ENCODE results near the gene C1QTNF8. TPM values are rescaled to one million over a fixed set of nuclear protein-coding genes. Genes with fewer than 3 reads are reported as not detected.

Gene C1QTNF8
- total and polyA plus RNA-seq, 2 of the 8 experiments (the other 6 are each of a cell fraction or from before 2014, with no cell fraction given) = not detected

DNA sequence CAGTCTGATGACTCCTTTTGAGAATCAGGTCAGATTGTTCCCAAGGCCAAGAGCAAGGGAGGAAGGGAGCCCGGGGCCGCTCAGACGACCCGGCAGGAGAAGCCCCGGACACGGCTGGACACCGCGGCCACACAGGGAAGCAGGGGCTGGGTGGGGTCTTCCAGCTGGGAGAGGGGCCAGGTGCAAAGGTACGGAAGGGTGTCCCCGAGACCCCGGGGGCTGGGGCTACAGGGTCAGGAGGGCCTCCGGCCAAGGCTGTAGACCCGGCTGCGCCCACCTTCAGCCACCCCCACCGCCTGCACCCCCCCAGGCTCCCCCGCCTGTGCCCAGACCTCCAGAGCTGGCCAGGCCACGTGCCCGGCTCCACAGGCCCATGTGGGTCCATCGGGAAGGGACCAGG lies 21.9 kb upstream of the C1QTNF8 start:
- Histone ChIP-seq H3K56ac (replicated peaks; ENCODE audit: insufficient read length, low read depth, low read length) (no peak overlapping the region), H3K14ac (ENCODE audit: insufficient read length) (no peak overlapping the region), H3K9ac (replicated peaks in 1 of 4; ENCODE audit: extremely low read depth in 1 of 4, low read depth in 3 of 4, low read length in 3 of 4) (no peak overlapping the region), H2BK5ac (ENCODE audit: low read depth, low read length) (no peak overlapping the region), H3K79me1 (ENCODE audit: low read depth, low read length) (no peaks in the 10 kb centered on the region), H2BK12ac (ENCODE audit: low read depth, low read length) (no peak overlapping the region), H3K4me3 (ENCODE audit: extremely low read depth in 1 of 4, insufficient read depth in 2 of 4, low read depth in 3 of 4, low read length in 4 of 4) (no peak overlapping the region), H3K23me2 (ENCODE audit: low read depth, low read length) (no peaks in the 10 kb centered on the region; the same call in 1 of the 2 replicates), H3K4me2 (ENCODE audit: insufficient read depth in 1 of 2, low read depth in 2 of 2, low read length in 2 of 2) (no peak overlapping the region), H4K8ac (ENCODE audit: extremely low read depth, insufficient read depth, low read length) (no peak overlapping the region), H4K5ac (ENCODE audit: insufficient read length, low read depth, low read length) (no peak overlapping the region), H3K9me3 (ENCODE audit: insufficient read depth in 2 of 2, low read depth in 1 of 2, low read length in 1 of 2) (no peaks in the 10 kb centered on the region), H3K23ac (ENCODE audit: insufficient read length) (no peak overlapping the region), H2BK15ac (ENCODE audit: low read length) (no peak overlapping the region), H4K20me1 (replicated peaks in 1 of 2; ENCODE audit: control insufficient read depth in 1 of 2, insufficient read depth in 2 of 2, low read length in 2 of 2) (peaks cover 0 to 2% of the 10 kb centered on the region in 2 experiments), H4K91ac (replicated peaks; ENCODE audit: insufficient read length, low read length) (no peak overlapping the region), H3K27ac (ENCODE audit: low read depth, low read length) (no peak overlapping the region), H2BK20ac (ENCODE audit: low read length) (no peak overlapping the region), H3K27me3 (replicated peaks in 1 of 4; ENCODE audit: control insufficient read depth in 3 of 4, extremely low read depth in 1 of 4, insufficient read depth in 3 of 4, low read length in 3 of 4) (peaks cover 0 to 2% (median 0%) of the 10 kb centered on the region in 4 experiments; a peak in 3 of 7 replicates), H3K36me3 (ENCODE audit: control insufficient read depth in 2 of 4, insufficient read depth in 4 of 4, low read length in 3 of 4) (no peaks in the 10 kb centered on the region), H3K18ac (ENCODE audit: extremely low read depth, low read length) (no peak overlapping the region), H2AFZ (ENCODE audit: low read length) (no peak overlapping the region), H3K4me1 (replicated peaks in 1 of 4; ENCODE audit: control insufficient read depth in 3 of 4, insufficient read depth in 4 of 4, low read length in 3 of 4) (peaks cover 0 to 3% (median 0%) of the 10 kb centered on the region in 4 experiments; a peak in 2 of 7 replicates), H3K79me2 (ENCODE audit: control insufficient read depth in 1 of 2, insufficient read depth in 2 of 2, low read length in 2 of 2) (no peaks in the 10 kb centered on the region), H2AK5ac (ENCODE audit: low read depth, low read length) (no peak overlapping the region), H3K4ac (replicated peaks; ENCODE audit: insufficient read length, low read depth, low read length) (no peak overlapping the region), H2BK120ac (replicated peaks; ENCODE audit: low read depth, low read length) (no peak overlapping the region)
- no peak for DNase-seq (ENCODE audit: low read depth in 1 of 2, low spot score in 2 of 2)
- no peak for FAIRE-seq
- no peak for TF ChIP-seq RAD21 (IDR thresholded peaks at IDR 0.05 in 1 of 2, conservative IDR thresholded peaks at IDR 0.05 in 1 of 2; ENCODE audit: low read depth in 2 of 2, low read length in 2 of 2)
- TF ChIP-seq GTF2F1 (IDR thresholded peaks at IDR 0.05; ENCODE audit: borderline replicate concordance, low read depth, low read length) = no peak
- WGBS, 2 experiments (ENCODE audit: extremely low coverage in 1 of 2, insufficient coverage in 1 of 2, insufficient read length in 1 of 2, insufficient replicate concordance in 2 of 2, low coverage in 1 of 2, low lambda C conversion rate in 2 of 2, missing lambda C conversion rate in 1 of 2) = 91% methylated on average over 9 of the region's 19 CpGs; no CpG with 5 or more reads in 1 of the 2 experiments
- ChIA-PET CTCF (ENCODE audit: partially characterized antibody) (interaction anchor here (1.3 to 1.6 kb wide), 2 partner anchors 63 to 76 kb away, joined by 3 to 5 read pairs; no protein-coding TSS in a partner anchor), POLR2A (ENCODE audit: partially characterized antibody) (no interaction called here)

Measured in H1 (cell line).